GM10248 (cell line): ENCODE results near the gene C22orf31.
A peak's percentile ranks its signal among the peaks of the same experiment; 100 is the strongest.

Source experiments
- CTCF ChIA-PET: fragments of 300-600 bp; sonication (Branson Sonifier 250); formaldehyde crosslinking; extraction: SDS; loops from one replicate; lab custom pipeline; 2021; ENCODE audit warnings: antibody characterized with exemption; lab: Yijun Ruan, JAX
- POLR2A ChIA-PET: fragments of 350-650 bp; sonication (Branson Sonifier 250); formaldehyde crosslinking; extraction: SDS; loops from one replicate; lab custom pipeline; 2020; ENCODE audit warnings: antibody characterized with exemption; lab: Yijun Ruan, JAX
- DNase-seq: peaks from one replicate; pipeline ENCODE4 v3.0.0; 2012; ENCODE audit errors: extremely low spot score
- TF ChIP-seq, protein P1 (sequence below): IDR thresholded peaks from 2 replicates; pipeline ENCODE4 v1.5.1; 2012; ENCODE audit warnings: mild to moderate bottlenecking, low read depth; ENCODE audit errors: extremely low read depth, missing control alignments, control extremely low read depth

C22orf31 gene

GRCh38 chr22:29072193-29072978 lies 10.8 kb upstream of the C22orf31 start:
- POLR2A ChIA-PET = no interaction called here
- DNase-seq = peak; percentile 96
- TF ChIP-seq, protein P1, sequence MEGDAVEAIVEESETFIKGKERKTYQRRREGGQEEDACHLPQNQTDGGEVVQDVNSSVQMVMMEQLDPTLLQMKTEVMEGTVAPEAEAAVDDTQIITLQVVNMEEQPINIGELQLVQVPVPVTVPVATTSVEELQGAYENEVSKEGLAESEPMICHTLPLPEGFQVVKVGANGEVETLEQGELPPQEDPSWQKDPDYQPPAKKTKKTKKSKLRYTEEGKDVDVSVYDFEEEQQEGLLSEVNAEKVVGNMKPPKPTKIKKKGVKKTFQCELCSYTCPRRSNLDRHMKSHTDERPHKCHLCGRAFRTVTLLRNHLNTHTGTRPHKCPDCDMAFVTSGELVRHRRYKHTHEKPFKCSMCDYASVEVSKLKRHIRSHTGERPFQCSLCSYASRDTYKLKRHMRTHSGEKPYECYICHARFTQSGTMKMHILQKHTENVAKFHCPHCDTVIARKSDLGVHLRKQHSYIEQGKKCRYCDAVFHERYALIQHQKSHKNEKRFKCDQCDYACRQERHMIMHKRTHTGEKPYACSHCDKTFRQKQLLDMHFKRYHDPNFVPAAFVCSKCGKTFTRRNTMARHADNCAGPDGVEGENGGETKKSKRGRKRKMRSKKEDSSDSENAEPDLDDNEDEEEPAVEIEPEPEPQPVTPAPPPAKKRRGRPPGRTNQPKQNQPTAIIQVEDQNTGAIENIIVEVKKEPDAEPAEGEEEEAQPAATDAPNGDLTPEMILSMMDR = no peak
- CTCF ChIA-PET = interaction anchor here (1.0 to 1.2 kb wide), 2 partner anchors 32 to 174 kb away, joined by 3 read pairs; no protein-coding TSS in a partner anchor

GRCh38 chr22:29071261-29072045 lies 9.8 kb upstream of the C22orf31 start:
- ChIA-PET CTCF (interaction anchor here (1.2 kb wide), 1 partner anchor 174 kb away, joined by 3 read pairs; no protein-coding TSS in a partner anchor), POLR2A (no interaction called here)
- TF ChIP-seq, protein P1 = no peak
- peak; percentile 65 for DNase-seq

- TF ChIP-seq, protein P1 = no peak
- no peak for DNase-seq
- ChIA-PET CTCF (no interaction called here), POLR2A (no interaction called here)
These were observed 8.9 kb upstream of the C22orf31 start for GRCh38 chr22:29070490-29070889.

DNA sequence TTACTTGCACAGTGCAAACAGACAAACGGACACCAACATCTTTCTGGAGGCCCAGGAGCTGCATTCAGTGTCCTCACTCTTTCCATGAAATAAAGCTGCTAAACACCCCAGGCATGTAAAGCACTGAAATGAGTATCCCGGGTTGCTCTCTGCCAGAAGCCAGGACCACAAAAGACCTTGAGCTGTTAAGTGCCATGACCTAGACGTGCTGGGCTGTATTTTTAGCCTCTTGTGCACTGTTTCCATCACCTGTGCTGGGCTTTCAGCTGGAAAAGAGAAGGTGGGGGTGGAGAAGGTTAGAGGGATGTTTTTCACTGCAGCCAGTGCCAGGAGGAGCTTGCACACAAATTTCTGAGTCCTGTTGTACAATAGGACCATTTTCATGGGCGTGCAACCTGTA lies 7.8 kb upstream of the C22orf31 start:
- POLR2A ChIA-PET = no interaction called here
- TF ChIP-seq, protein P1 = no peak
- CTCF ChIA-PET = interaction anchor here (1.3 kb wide), 1 partner anchor 28 kb away, joined by 3 read pairs; no protein-coding TSS in a partner anchor
- no peak for DNase-seq

DNA sequence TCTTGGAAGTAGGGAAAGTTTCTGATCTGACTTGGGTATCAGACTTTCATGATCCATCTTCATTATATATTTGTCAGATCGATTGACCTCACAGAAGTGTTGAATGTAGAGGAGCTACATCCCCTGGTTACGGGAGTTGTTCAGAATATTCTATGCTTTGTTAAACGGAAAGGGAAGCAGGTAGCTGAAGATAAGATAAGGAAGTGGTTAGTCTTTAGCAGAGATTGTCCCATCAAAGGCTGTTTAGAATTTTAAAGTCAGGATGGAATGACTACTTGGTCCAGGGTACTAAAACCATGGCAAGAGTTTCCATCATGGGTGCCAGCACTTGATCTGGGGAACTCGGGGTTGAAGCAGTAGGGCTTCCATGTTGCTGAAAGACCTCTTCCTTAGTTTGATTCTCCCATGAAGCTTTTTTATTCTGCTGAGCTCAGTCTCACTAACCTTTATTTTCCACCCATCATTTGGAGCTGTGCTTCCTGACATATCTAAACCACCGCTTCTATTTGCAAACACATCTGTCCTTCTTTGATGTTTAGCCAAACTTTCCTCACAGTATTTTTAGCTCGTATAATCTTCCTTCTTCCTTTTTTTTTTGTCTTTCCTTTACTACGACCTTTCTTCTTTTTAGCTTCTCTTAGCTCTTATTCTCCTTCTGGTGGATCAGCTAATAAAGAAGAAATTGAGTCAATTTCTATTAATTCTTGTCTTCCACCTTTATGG lies 4.0 kb upstream of the C22orf31 start:
- TF ChIP-seq, protein P1 = no peak
- ChIA-PET CTCF (interaction anchor here (1.5 to 2.9 kb wide), 2 partner anchors 12 to 25 kb away, joined by 4 to 14 read pairs; no protein-coding TSS in a partner anchor), POLR2A (no interaction called here)
- no peak for DNase-seq
